Astrocyte (in vitro differentiated cells and primary cell): Measurements from ENCODE around the gene GATC.

Source experiments
- CTCF ChIP-seq: IDR thresholded peaks from 2 replicates; pipeline ENCODE4 v1.5.1; 2011; ENCODE audit warnings: low read depth, mild to moderate bottlenecking, inconsistent platforms, low read length, moderate library complexity; ENCODE audit not compliant: insufficient read depth
- EZH2 ChIP-seq: IDR thresholded peaks from 2 replicates; pipeline ENCODE4 v1.6.1; 2012; ENCODE audit warnings: mild to moderate bottlenecking, low read length, inconsistent platforms; ENCODE audit not compliant: insufficient read depth

DNA sequence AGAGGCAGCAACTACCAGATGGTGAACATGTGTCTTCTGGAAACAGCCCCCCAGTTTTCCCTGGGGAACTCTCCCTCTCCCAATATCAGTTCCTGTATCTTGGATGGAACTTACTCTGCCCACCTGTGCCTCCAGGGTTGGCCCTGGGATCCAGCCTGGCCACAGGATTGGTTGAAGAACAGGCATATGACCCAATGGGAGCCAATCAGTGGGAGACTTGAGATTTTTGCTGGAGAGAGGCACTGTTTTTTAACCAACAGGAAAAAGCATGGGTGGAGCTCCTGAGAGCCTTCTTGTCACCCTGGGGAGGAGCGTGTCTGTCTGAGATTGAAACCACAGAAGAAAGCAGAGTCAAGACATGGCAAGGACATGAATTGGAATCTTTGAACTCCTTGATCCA is 42.0 kb upstream of the GATC start:
- TF ChIP-seq CTCF (no peak), EZH2 (no peak)
